Measurements from ENCODE around the gene TMEM95.
A peak's percentile ranks its signal among the peaks of the same experiment; 100 is the strongest.

The TMEM95 gene

GRCh38 chr17:7355053-7355452 is at the start of gene TMEM95:
TMEM95 (plus strand) TSS chr17:7355156; CDS start chr17:7355205, 49 bp downstream.
- DNase-seq, result no peak

GRCh38 chr17:7306911-7307685 is 47.9 kb upstream of the TMEM95 start, which contains the start of gene EIF5A:
EIF5A (plus strand) TSS chr17:7307628; CDS start chr17:7309636, 2,008 bp downstream.
- peak; percentile 99 to 100 for DNase-seq

GRCh38 chr17:7307686-7308624 is 47.0 kb upstream of the TMEM95 start:
- DNase-seq, result no peak

- DNase-seq, result peak; percentile 62 to 88
These were observed 46.1 kb upstream of the TMEM95 start for GRCh38 chr17:7308625-7309433.

- no peak for DNase-seq
These were observed 45.3 kb upstream of the TMEM95 start for GRCh38 chr17:7309628-7310027.

GRCh38 chr17:7311110-7311705 is 43.7 kb upstream of the TMEM95 start:
- no peak for DNase-seq

- no peak for DNase-seq
These were observed 42.4 kb upstream of the TMEM95 start for GRCh38 chr17:7312432-7313087.

GRCh38 chr17:7313088-7313889 is 41.7 kb upstream of the TMEM95 start:
- no peak for DNase-seq

- DNase-seq, result no peak
These were observed 40.9 kb upstream of the TMEM95 start for GRCh38 chr17:7313890-7314718.

- peak; percentile 67 to 80 for DNase-seq
These were observed 40.0 kb upstream of the TMEM95 start, which contains the start of gene GPS2 for GRCh38 chr17:7314719-7315569. GPS2 (minus strand) TSS chr17:7315360; CDS start chr17:7315052, 308 bp downstream.

- DNase-seq, result no peak
These were observed 39.3 kb upstream of the TMEM95 start for GRCh38 chr17:7315570-7316235.

- no peak for DNase-seq
These were observed 37.7 kb upstream of the TMEM95 start for GRCh38 chr17:7317161-7317803.

- no peak for DNase-seq
These were observed 36.7 kb upstream of the TMEM95 start for GRCh38 chr17:7318121-7318860.

- DNase-seq, result no peak
These were observed 33.5 kb upstream of the TMEM95 start for GRCh38 chr17:7321466-7321865.

GRCh38 chr17:7322520-7323194 is 32.3 kb upstream of the TMEM95 start:
- no peak for DNase-seq

GRCh38 chr17:7323731-7324437 is 31.1 kb upstream of the TMEM95 start:
- DNase-seq, result peak; percentile 7 to 29
